Parathyroid adenoma (tissue), 2 donors: ENCODE data around the gene SOX9.
"Not testable (repeated sequence)": the region's sequence is repeated elsewhere in the genome, so short reads cannot be mapped to it uniquely, and the experiment has no call there.

Source experiments
- H2AFZ ChIP-seq: fragments of 300-600 bp; sonication (generic); one replicate; pipeline ENCODE4 v1.7.0; 2017; ENCODE audit warnings: antibody characterized with exemption, mild to moderate bottlenecking
- H3K27ac ChIP-seq: fragments of 300-600 bp; sonication (generic); one replicate; pipeline ENCODE4 v1.7.0; 2017
- H3K27me3 ChIP-seq: fragments of 300-600 bp; sonication (generic); one replicate; pipeline ENCODE4 v1.7.0; 2017; ENCODE audit warnings: low read length; ENCODE audit not compliant: control insufficient read depth, insufficient read depth
- H3K36me3 ChIP-seq: fragments of 300-600 bp; sonication (generic); one replicate; pipeline ENCODE4 v1.7.0; 2017; ENCODE audit warnings: low read length; ENCODE audit not compliant: control insufficient read depth, insufficient read depth
- H3K4me1 ChIP-seq: fragments of 300-600 bp; sonication (generic); one replicate; pipeline ENCODE4 v1.7.0; 2017; ENCODE audit warnings: control low read depth
- H3K4me2 ChIP-seq: fragments of 300-600 bp; sonication (generic); one replicate; pipeline ENCODE4 v1.7.0; 2017; ENCODE audit warnings: low read length
- H3K4me3 ChIP-seq: fragments of 300-600 bp; sonication (generic); one replicate; pipeline ENCODE4 v1.7.0; 2017; ENCODE audit warnings: low read depth, low read length
- H3K79me2 ChIP-seq: fragments of 300-600 bp; sonication (generic); one replicate; pipeline ENCODE4 v1.7.0; 2017; ENCODE audit warnings: control low read depth
- H3K9ac ChIP-seq: fragments of 300-600 bp; sonication (generic); one replicate; pipeline ENCODE4 v1.7.0; 2017; ENCODE audit warnings: mild to moderate bottlenecking
- H3K9me3 ChIP-seq: fragments of 300-600 bp; sonication (generic); one replicate; pipeline ENCODE4 v1.7.0; 2017; ENCODE audit warnings: low read length; ENCODE audit not compliant: control insufficient read depth
- CTCF ChIP-seq: fragments of 300-600 bp; sonication (generic); IDR thresholded peaks from one replicate; pipeline ENCODE4 v1.7.0; 2017; ENCODE audit warnings: antibody characterized with exemption, mild to moderate bottlenecking
- donor health status: primary hyperparathyroidism.

SOX9 gene

GRCh38 chr17:72107100-72107499 lies 13.7 kb upstream of the SOX9 start:
- Histone ChIP-seq H3K36me3 (no peaks in the 10 kb centered on the region), H2AFZ (no peak overlapping the region), H3K9me3 (no peaks in the 10 kb centered on the region), H3K9ac (no peak overlapping the region), H3K27ac (no peak overlapping the region), H3K27me3 (no peaks in the 10 kb centered on the region), H3K4me1 (no peaks in the 10 kb centered on the region), H3K79me2 (no peaks in the 10 kb centered on the region), H3K4me2 (no peak overlapping the region), H3K4me3 (no peak overlapping the region)
- no peak for TF ChIP-seq CTCF

GRCh38 chr17:72110231-72110941 lies 10.4 kb upstream of the SOX9 start:
- Histone ChIP-seq H3K9me3 (no peaks in the 10 kb centered on the region), H3K36me3 (no peaks in the 10 kb centered on the region), H3K4me2 (peak overlapping the region; percentile 40), H3K4me3 (no peak overlapping the region), H2AFZ (no peak overlapping the region), H3K27ac (no peak overlapping the region), H3K4me1 (no peaks in the 10 kb centered on the region), H3K79me2 (no peaks in the 10 kb centered on the region), H3K9ac (no peak overlapping the region), H3K27me3 (no peaks in the 10 kb centered on the region)
- TF ChIP-seq CTCF = no peak

- no peaks in the 10 kb centered on the region for H3K4me1 ChIP-seq
- TF ChIP-seq CTCF = no peak
- H3K4me3 ChIP-seq = no peak overlapping the region
- H3K9ac ChIP-seq = no peak overlapping the region
- H3K27me3 ChIP-seq = no peaks in the 10 kb centered on the region
- no peaks in the 10 kb centered on the region for H3K79me2 ChIP-seq
- H3K4me2 ChIP-seq = no peak overlapping the region
- H3K9me3 ChIP-seq = no peaks in the 10 kb centered on the region
- no peak overlapping the region for H3K27ac ChIP-seq
- no peaks in the 10 kb centered on the region for H3K36me3 ChIP-seq
- no peak overlapping the region for H2AFZ ChIP-seq
Measured at GRCh38 chr17:72110942-72111318, 9.9 kb upstream of the SOX9 start.

DNA sequence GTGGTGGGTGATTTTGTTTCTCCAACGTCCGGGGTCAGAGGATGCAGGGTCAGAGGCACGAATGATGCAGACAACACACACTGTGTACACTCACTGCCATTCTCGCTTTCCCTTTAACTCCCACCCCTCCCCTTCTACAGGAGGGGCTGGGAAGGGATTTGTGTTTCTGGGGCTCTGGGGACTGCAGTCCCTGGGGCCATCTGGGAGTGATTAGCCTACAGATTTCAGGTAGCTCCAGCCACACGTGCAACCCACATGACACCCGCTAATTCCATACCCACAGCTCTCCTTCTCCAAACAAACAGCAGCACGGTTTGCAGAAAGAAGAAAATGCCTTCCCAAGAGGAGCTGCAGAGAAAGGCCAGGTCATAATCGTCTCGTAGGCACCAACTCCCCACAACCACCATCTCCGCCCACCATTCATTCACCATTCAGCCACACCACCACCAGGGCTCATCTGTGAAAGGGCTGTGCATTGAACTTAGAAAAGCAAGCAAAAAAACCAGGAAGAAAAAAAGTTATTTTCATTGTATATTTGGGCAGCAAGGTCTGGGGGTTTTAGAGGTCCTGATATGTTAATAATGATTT lies 9.4 kb upstream of the SOX9 start:
- no peak overlapping the region for H3K4me3 ChIP-seq
- H3K27ac ChIP-seq = no peak overlapping the region
- no peak overlapping the region for H3K9ac ChIP-seq
- no peak overlapping the region for H2AFZ ChIP-seq
- H3K4me1 ChIP-seq = no peaks in the 10 kb centered on the region
- no peak overlapping the region for H3K4me2 ChIP-seq
- no peaks in the 10 kb centered on the region for H3K36me3 ChIP-seq
- no peaks in the 10 kb centered on the region for H3K79me2 ChIP-seq
- no peak for TF ChIP-seq CTCF
- H3K27me3 ChIP-seq = peaks cover 3% of the 10 kb centered on the region
- no peaks in the 10 kb centered on the region for H3K9me3 ChIP-seq

GRCh38 chr17:72111926-72112325 lies 8.9 kb upstream of the SOX9 start:
- not testable (repeated sequence) for H3K27ac ChIP-seq, H3K27me3 ChIP-seq, H3K9ac ChIP-seq, H2AFZ ChIP-seq, H3K4me1 ChIP-seq, H3K9me3 ChIP-seq, H3K79me2 ChIP-seq, H3K4me3 ChIP-seq, H3K4me2 ChIP-seq, H3K36me3 ChIP-seq
